ENCODE results near the gene GNG12. TPM values are rescaled to one million over a fixed set of nuclear protein-coding genes. Genes with fewer than 3 reads are reported as not detected.
A peak's percentile ranks its signal among the peaks of the same experiment; 100 is the strongest.

The GNG12 gene
- total and polyA plus RNA-seq, 9 of the 15 experiments (the other 6 are each of a cell fraction or from before 2014, with no cell fraction given), result 2.6 to 6.0 (median 4.1) TPM

DNA sequence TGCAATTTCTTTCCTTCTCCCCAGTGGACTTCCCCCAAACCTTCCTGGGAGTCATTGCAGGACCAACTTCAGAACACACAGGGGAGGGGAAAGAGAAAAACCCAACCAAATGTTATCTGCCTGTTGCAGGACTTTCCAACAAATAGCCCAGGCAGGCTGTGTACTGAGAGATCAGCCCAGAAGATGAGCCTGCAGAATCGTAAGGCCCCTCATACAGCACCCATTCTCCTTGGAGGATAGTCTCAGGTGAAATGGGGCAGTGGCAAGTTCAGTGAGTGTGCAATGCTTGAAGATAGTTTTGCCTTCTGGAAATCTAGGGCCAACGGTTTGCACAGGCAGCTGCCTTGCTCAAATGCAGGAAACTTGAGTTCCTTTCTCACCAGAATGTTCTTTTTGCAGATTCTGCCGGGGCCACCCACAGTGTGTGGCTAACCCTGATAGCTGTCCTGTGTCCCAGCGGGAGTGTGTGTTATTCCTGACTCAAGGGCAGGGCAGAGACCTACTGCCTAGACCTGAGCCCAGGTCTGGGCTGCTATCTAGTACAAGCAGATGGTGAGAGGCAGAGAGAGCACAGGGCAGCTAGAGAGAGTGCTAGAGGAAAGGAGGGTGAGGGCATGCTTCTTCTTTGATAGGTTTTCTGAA lies 99.5 kb downstream of the GNG12 start (continued):
- no peak for TF ChIP-seq ZNF431 (CRISPR knock-in tag; IDR thresholded peaks at IDR 0.05)
- peak; percentile 93 for TF ChIP-seq ZNF316 (IDR thresholded peaks at IDR 0.05)
- TF ChIP-seq CTBP1 (IDR thresholded peaks at IDR 0.05; ENCODE audit: borderline replicate concordance), result peak; percentile 83
- TF ChIP-seq ZNF133 (CRISPR knock-in tag; IDR thresholded peaks at IDR 0.05), result no peak
- TF ChIP-seq STAT5A (IDR thresholded peaks at IDR 0.05; ENCODE audit: borderline replicate concordance, low read length), result peak; percentile 81
- peak; percentile 87 for TF ChIP-seq ZEB2 (IDR thresholded peaks at IDR 0.05)
- TF ChIP-seq, protein P1, sequence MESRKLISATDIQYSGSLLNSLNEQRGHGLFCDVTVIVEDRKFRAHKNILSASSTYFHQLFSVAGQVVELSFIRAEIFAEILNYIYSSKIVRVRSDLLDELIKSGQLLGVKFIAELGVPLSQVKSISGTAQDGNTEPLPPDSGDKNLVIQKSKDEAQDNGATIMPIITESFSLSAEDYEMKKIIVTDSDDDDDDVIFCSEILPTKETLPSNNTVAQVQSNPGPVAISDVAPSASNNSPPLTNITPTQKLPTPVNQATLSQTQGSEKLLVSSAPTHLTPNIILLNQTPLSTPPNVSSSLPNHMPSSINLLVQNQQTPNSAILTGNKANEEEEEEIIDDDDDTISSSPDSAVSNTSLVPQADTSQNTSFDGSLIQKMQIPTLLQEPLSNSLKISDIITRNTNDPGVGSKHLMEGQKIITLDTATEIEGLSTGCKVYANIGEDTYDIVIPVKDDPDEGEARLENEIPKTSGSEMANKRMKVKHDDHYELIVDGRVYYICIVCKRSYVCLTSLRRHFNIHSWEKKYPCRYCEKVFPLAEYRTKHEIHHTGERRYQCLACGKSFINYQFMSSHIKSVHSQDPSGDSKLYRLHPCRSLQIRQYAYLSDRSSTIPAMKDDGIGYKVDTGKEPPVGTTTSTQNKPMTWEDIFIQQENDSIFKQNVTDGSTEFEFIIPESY (CRISPR knock-in tag; IDR thresholded peaks at IDR 0.05), result peak; percentile 53; the same call in 1 of the 2 replicates
- TF ChIP-seq, protein P2, sequence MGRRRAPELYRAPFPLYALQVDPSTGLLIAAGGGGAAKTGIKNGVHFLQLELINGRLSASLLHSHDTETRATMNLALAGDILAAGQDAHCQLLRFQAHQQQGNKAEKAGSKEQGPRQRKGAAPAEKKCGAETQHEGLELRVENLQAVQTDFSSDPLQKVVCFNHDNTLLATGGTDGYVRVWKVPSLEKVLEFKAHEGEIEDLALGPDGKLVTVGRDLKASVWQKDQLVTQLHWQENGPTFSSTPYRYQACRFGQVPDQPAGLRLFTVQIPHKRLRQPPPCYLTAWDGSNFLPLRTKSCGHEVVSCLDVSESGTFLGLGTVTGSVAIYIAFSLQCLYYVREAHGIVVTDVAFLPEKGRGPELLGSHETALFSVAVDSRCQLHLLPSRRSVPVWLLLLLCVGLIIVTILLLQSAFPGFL (CRISPR knock-in tag; IDR thresholded peaks at IDR 0.05), result no peak
- TF ChIP-seq ZNF780A (CRISPR knock-in tag; IDR thresholded peaks at IDR 0.05), result no peak
- TF ChIP-seq, protein P3, sequence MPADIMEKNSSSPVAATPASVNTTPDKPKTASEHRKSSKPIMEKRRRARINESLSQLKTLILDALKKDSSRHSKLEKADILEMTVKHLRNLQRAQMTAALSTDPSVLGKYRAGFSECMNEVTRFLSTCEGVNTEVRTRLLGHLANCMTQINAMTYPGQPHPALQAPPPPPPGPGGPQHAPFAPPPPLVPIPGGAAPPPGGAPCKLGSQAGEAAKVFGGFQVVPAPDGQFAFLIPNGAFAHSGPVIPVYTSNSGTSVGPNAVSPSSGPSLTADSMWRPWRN (IDR thresholded peaks at IDR 0.05; ENCODE audit: low read depth), result peak; percentile 57
- TF ChIP-seq MIER1 (IDR thresholded peaks at IDR 0.05; ENCODE audit: low read depth), result 0 out of 2 replicates have a peak, but pooled peaks have one; percentile 16
- TF ChIP-seq RNF2 (IDR thresholded peaks at IDR 0.05), result peak; percentile 90; the same call in 1 of the 2 replicates
- TF ChIP-seq, protein P4, sequence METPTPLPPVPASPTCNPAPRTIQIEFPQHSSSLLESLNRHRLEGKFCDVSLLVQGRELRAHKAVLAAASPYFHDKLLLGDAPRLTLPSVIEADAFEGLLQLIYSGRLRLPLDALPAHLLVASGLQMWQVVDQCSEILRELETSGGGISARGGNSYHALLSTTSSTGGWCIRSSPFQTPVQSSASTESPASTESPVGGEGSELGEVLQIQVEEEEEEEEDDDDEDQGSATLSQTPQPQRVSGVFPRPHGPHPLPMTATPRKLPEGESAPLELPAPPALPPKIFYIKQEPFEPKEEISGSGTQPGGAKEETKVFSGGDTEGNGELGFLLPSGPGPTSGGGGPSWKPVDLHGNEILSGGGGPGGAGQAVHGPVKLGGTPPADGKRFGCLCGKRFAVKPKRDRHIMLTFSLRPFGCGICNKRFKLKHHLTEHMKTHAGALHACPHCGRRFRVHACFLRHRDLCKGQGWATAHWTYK (CRISPR knock-in tag; IDR thresholded peaks at IDR 0.05), result peak; percentile 32; the same call in 1 of the 2 replicates
- TF ChIP-seq IRF2 (CRISPR knock-in tag; IDR thresholded peaks at IDR 0.05), result no peak
- TF ChIP-seq PRMT5 (CRISPR knock-in tag; IDR thresholded peaks at IDR 0.05), result no peak
- TF ChIP-seq, protein P5, sequence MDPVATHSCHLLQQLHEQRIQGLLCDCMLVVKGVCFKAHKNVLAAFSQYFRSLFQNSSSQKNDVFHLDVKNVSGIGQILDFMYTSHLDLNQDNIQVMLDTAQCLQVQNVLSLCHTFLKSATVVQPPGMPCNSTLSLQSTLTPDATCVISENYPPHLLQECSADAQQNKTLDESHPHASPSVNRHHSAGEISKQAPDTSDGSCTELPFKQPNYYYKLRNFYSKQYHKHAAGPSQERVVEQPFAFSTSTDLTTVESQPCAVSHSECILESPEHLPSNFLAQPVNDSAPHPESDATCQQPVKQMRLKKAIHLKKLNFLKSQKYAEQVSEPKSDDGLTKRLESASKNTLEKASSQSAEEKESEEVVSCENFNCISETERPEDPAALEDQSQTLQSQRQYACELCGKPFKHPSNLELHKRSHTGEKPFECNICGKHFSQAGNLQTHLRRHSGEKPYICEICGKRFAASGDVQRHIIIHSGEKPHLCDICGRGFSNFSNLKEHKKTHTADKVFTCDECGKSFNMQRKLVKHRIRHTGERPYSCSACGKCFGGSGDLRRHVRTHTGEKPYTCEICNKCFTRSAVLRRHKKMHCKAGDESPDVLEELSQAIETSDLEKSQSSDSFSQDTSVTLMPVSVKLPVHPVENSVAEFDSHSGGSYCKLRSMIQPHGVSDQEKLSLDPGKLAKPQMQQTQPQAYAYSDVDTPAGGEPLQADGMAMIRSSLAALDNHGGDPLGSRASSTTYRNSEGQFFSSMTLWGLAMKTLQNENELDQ (CRISPR knock-in tag; IDR thresholded peaks at IDR 0.05; ENCODE audit: borderline replicate concordance), result no peak
- TF ChIP-seq KAT2B (IDR thresholded peaks at IDR 0.05; ENCODE audit: low read depth, low read length), result no peak
- no peak for TF ChIP-seq HCFC1 (IDR thresholded peaks at IDR 0.05; ENCODE audit: low read depth, low read length)
- TF ChIP-seq HDAC1 (IDR thresholded peaks at IDR 0.05), result peak in 1 of 2 experiments; percentile 81; a peak in 2 of 4 replicates
- no peak for TF ChIP-seq ZNF75A (CRISPR knock-in tag; IDR thresholded peaks at IDR 0.05)
- peak; percentile 71 for TF ChIP-seq CREB1 (IDR thresholded peaks at IDR 0.05)
- TF ChIP-seq CREB1 (CRISPR knock-in tag; IDR thresholded peaks at IDR 0.05), result no peak
- no peak for TF ChIP-seq PHTF2 (CRISPR knock-in tag; IDR thresholded peaks at IDR 0.05)

All from K562 (cell line).